ENCODE data around the gene PPIE.

DNA sequence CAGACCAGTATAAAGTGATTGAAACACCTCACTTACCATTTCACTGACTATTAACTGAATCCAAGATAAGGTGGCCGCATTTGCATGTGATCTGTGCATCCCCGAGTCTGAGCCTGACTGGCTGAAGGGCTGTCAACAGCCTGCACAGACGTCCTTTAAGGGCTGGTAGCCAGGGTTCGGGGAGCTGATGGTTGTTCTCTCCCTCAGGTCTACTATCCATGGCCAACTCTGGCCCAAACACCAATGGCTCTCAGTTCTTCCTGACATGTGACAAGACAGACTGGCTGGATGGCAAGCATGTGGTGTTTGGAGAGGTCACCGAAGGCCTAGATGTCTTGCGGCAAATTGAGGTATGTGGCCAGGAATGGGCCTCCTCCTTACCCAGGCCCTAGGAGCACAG lies 14.0 kb downstream of the PPIE start:
- TF ChIP-seq CTCF (IDR thresholded peaks at IDR 0.05; ENCODE audit: low read depth, low read length) = no peak
- TF ChIP-seq POLR2A (IDR thresholded peaks at IDR 0.05; ENCODE audit: extremely low read depth, insufficient read length) = no peak
- TF ChIP-seq, protein P1, sequence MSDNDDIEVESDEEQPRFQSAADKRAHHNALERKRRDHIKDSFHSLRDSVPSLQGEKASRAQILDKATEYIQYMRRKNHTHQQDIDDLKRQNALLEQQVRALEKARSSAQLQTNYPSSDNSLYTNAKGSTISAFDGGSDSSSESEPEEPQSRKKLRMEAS (IDR thresholded peaks at IDR 0.05; ENCODE audit: low read depth, low read length) = no peak
- TF ChIP-seq MYC (IDR thresholded peaks at IDR 0.05; ENCODE audit: low read depth, low read length) = no peak

Data from NB4 (cell line).